ENCODE results near the gene INO80D. TPM values are rescaled to one million over a fixed set of nuclear protein-coding genes. Genes with fewer than 3 reads are reported as not detected.
A peak's percentile ranks its signal among the peaks of the same experiment; 100 is the strongest.
"Not testable (repeated sequence)": the region's sequence is repeated elsewhere in the genome, so short reads cannot be mapped to it uniquely, and the experiment has no call there.

Gene INO80D
- 7.5 and 15.3 TPM in 2 replicates for total RNA-seq

- peak; percentile 77 for DNase-seq (ENCODE audit: low read depth)
These were observed at the start of gene INO80D for GRCh38 chr2:206085742-206086445. Gene INO80D, minus strand, starts transcription at chr2:206086174. Its CDS starts 23,158 bp downstream, at chr2:206063016.

- no peak for DNase-seq (ENCODE audit: low read depth)
These were observed 41.7 kb upstream of the INO80D start for GRCh38 chr2:206127656-206128055.

GRCh38 chr2:206125901-206126300 is 39.9 kb upstream of the INO80D start:
- DNase-seq (ENCODE audit: low read depth) = peak; percentile 54

- peak; percentile 21 for DNase-seq (ENCODE audit: low read depth)
These were observed 36.6 kb upstream of the INO80D start for GRCh38 chr2:206122569-206122968.

GRCh38 chr2:206116278-206116677 is 30.3 kb upstream of the INO80D start:
- no peak for DNase-seq (ENCODE audit: low read depth)

GRCh38 chr2:206115026-206115578 is 29.1 kb upstream of the INO80D start:
- no peak for DNase-seq (ENCODE audit: low read depth)

GRCh38 chr2:206112846-206113547 is 27.0 kb upstream of the INO80D start:
- no peak for DNase-seq (ENCODE audit: low read depth)

GRCh38 chr2:206112108-206112507 is 26.1 kb upstream of the INO80D start:
- DNase-seq (ENCODE audit: low read depth) = no peak

- no peak for DNase-seq (ENCODE audit: low read depth)
These were observed 22.7 kb upstream of the INO80D start for GRCh38 chr2:206108713-206109112.

- DNase-seq (ENCODE audit: low read depth) = peak; percentile 95
These were observed 19.6 kb upstream of the INO80D start for GRCh38 chr2:206105541-206105940.

- no peak for DNase-seq (ENCODE audit: low read depth)
These were observed 19.1 kb upstream of the INO80D start for GRCh38 chr2:206105038-206105437.

- DNase-seq (ENCODE audit: low read depth) = not testable (repeated sequence)
These were observed 12.9 kb upstream of the INO80D start for GRCh38 chr2:206098872-206099271.

GRCh38 chr2:206098471-206098870 is 12.5 kb upstream of the INO80D start:
- DNase-seq (ENCODE audit: low read depth) = no peak

GRCh38 chr2:206096876-206097275 is 10.9 kb upstream of the INO80D start:
- DNase-seq (ENCODE audit: low read depth) = no peak

- DNase-seq (ENCODE audit: low read depth) = no peak
These were observed 9.8 kb upstream of the INO80D start for GRCh38 chr2:206095536-206096332.

GRCh38 chr2:206092297-206092696 is 6.3 kb upstream of the INO80D start:
- DNase-seq (ENCODE audit: low read depth) = peak; percentile 51

- no peak for DNase-seq (ENCODE audit: low read depth)
These were observed 2.3 kb upstream of the INO80D start for GRCh38 chr2:206088248-206088647.

GRCh38 chr2:206086716-206087350 is 859 bp upstream of the INO80D start:
- no peak for DNase-seq (ENCODE audit: low read depth)

- DNase-seq (ENCODE audit: low read depth) = no peak
These were observed 868 bp downstream of the INO80D start for GRCh38 chr2:206084870-206085741.

GRCh38 chr2:206084439-206084869 is 1.5 kb downstream of the INO80D start:
- DNase-seq (ENCODE audit: low read depth) = peak; percentile 68
